PC-3 (cell line): ENCODE data around the gene SPTAN1. TPM values are rescaled to one million over a fixed set of nuclear protein-coding genes. Genes with fewer than 3 reads are reported as not detected.

Experiments used
- ATAC-seq: fragments of 200-7000 bp; cut with Tn5 transposase; 2 replicates; pipeline ENCODE4 v1.9.1; 2020; ENCODE audit warnings: mild to moderate bottlenecking, moderate library complexity
- BruUV-seq: library from RNA; stranded (reverse); fragments of 400-500 nt; replicated peaks from 2 replicates; lab custom pipeline; 2021; lab: Mats Ljungman, UMichigan
- CTCF ChIA-PET: fragments of 300-600 bp; sonication (Branson Sonifier 250); formaldehyde crosslinking; loops from one replicate; lab custom pipeline; 2022; ENCODE audit warnings: antibody characterized with exemption; lab: Charles Lee
- POLR2A ChIA-PET: fragments of 300-600 bp; sonication (Branson Sonifier 250); formaldehyde crosslinking; loops from one replicate; lab custom pipeline; 2022; ENCODE audit warnings: antibody characterized with exemption; ENCODE audit not compliant: unreplicated experiment; lab: Charles Lee
- DNase-seq: peaks from one replicate; pipeline ENCODE4 v3.0.0-alpha.2; 2015
- H2AFZ ChIP-seq: fragments of 300-600 bp; sonication (generic); 2 replicates; pipeline ENCODE4 v1.6.0; 2016; ENCODE audit warnings: antibody characterized with exemption, low read length
- H3F3A ChIP-seq: fragments of 300-600 bp; sonication (generic); one replicate; pipeline ENCODE4 v1.6.0; 2017; ENCODE audit warnings: antibody characterized with exemption, low read length, control low read depth, mild to moderate bottlenecking; ENCODE audit not compliant: unreplicated experiment
- H3K27ac ChIP-seq: fragments of 300-600 bp; sonication (generic); 2 replicates; pipeline ENCODE4 v1.5.1; 2016; ENCODE audit warnings: mild to moderate bottlenecking, low read length
- H3K27me3 ChIP-seq: fragments of 300-600 bp; sonication (generic); 2 replicates; pipeline ENCODE4 v1.6.1; 2016; ENCODE audit warnings: low read length, mixed read lengths
- H3K36me3 ChIP-seq: fragments of 300-600 bp; sonication (generic); 2 replicates; pipeline ENCODE4 v1.6.1; 2016; ENCODE audit warnings: low read depth, mixed run types, low read length, mixed read lengths
- H3K4me1 ChIP-seq: fragments of 300-600 bp; sonication (generic); 2 replicates; pipeline ENCODE4 v1.5.1; 2016; ENCODE audit warnings: low read length; ENCODE audit not compliant: insufficient read depth
- H3K4me2 ChIP-seq: fragments of 300-600 bp; sonication (generic); 2 replicates; pipeline ENCODE4 v1.6.0; 2016; ENCODE audit warnings: low read length
- H3K4me3 ChIP-seq: fragments of 300-600 bp; sonication (generic); 2 replicates; pipeline ENCODE4 v1.5.1; 2016; ENCODE audit warnings: mild to moderate bottlenecking, low read length, mixed read lengths
- H3K79me2 ChIP-seq: fragments of 300-600 bp; sonication (generic); 2 replicates; pipeline ENCODE4 v1.6.1; 2017; ENCODE audit warnings: low read length, mixed read lengths
- H3K9ac ChIP-seq: fragments of 300-600 bp; sonication (generic); 2 replicates; pipeline ENCODE4 v1.6.0; 2016; ENCODE audit warnings: mild to moderate bottlenecking, low read length
- H3K9me2 ChIP-seq: fragments of 300-600 bp; sonication (generic); replicated peaks from 2 replicates; pipeline ENCODE4 v1.6.1; 2016; ENCODE audit warnings: mixed run types, low read length, mixed read lengths
- H3K9me3 ChIP-seq: fragments of 300-600 bp; sonication (generic); 2 replicates; pipeline ENCODE4 v1.6.1; 2016; ENCODE audit warnings: low read length, mixed read lengths
- H4K20me1 ChIP-seq: fragments of 300-600 bp; sonication (generic); 2 replicates; pipeline ENCODE4 v1.6.1; 2016; ENCODE audit warnings: low read length, mixed read lengths
- EZH2 ChIP-seq: fragments of 300-600 bp; sonication (generic); IDR thresholded peaks from one replicate; pipeline ENCODE4 v1.6.1; 2017; ENCODE audit warnings: antibody characterized with exemption, mild to moderate bottlenecking, low read length; ENCODE audit not compliant: unreplicated experiment
- EZH2phosphoT487 ChIP-seq: fragments of 300-600 bp; sonication (generic); IDR thresholded peaks from 2 replicates; pipeline ENCODE4 v1.6.1; 2018; ENCODE audit warnings: mild to moderate bottlenecking, antibody characterized with exemption, low read length, borderline replicate concordance
- intact Hi-C: fragments of 100-400 bp; cut with micrococcal nuclease; formaldehyde crosslinking; loops from 2 replicates; pipeline ENCODE4 v1.9.0; 2023
- total RNA-seq: library from RNA; depleted of rRNA; stranded (reverse); fragments of >200 nt; gene quantifications from 2 replicates; pipeline ENCODE4 v1.2.3, GENCODE V29; 2014
- TF ChIP-seq, protein P1 (sequence below): fragments of 300-600 bp; sonication (generic); conservative IDR thresholded peaks from 2 replicates; pipeline ENCODE4 v1.5.1; 2017; ENCODE audit warnings: antibody characterized with exemption, low read depth, mild to moderate bottlenecking, low read length

Gene SPTAN1
- total RNA-seq, 1 experiment from 2014 or later: 221 TPM

- peak; percentile 16 for ATAC-seq
- H3F3A ChIP-seq: peaks cover 7% of the 10 kb centered on the region
- ChIA-PET POLR2A (interaction anchor here (0.7 kb wide), 1 partner anchor 1844 kb away, joined by 3 read pairs; no protein-coding TSS in a partner anchor), CTCF (interaction anchor here (0.7 kb wide), 1 partner anchor 674 kb away, joined by 3 read pairs; no protein-coding TSS in a partner anchor)
- no peaks in the 10 kb centered on the region for H3K27me3 ChIP-seq
- H4K20me1 ChIP-seq: peaks cover 26% of the 10 kb centered on the region
- peaks cover 47% of the 10 kb centered on the region for H3K4me1 ChIP-seq
- no TSS peak for BruUV-seq
- TF ChIP-seq EZH2phosphoT487: no peak
- TF ChIP-seq EZH2: no peak
- TF ChIP-seq, protein P1, sequence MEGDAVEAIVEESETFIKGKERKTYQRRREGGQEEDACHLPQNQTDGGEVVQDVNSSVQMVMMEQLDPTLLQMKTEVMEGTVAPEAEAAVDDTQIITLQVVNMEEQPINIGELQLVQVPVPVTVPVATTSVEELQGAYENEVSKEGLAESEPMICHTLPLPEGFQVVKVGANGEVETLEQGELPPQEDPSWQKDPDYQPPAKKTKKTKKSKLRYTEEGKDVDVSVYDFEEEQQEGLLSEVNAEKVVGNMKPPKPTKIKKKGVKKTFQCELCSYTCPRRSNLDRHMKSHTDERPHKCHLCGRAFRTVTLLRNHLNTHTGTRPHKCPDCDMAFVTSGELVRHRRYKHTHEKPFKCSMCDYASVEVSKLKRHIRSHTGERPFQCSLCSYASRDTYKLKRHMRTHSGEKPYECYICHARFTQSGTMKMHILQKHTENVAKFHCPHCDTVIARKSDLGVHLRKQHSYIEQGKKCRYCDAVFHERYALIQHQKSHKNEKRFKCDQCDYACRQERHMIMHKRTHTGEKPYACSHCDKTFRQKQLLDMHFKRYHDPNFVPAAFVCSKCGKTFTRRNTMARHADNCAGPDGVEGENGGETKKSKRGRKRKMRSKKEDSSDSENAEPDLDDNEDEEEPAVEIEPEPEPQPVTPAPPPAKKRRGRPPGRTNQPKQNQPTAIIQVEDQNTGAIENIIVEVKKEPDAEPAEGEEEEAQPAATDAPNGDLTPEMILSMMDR: no peak
- peaks cover 54% of the 10 kb centered on the region for H3K79me2 ChIP-seq
- H3K4me3 ChIP-seq: peak overlapping the region; percentile 90
- intact Hi-C loops: loop anchor here (10.0 kb wide), 1 partner anchor 48 kb away; the partner anchor contains the start of gene GLE1
- DNase-seq: peak; percentile 14
- H3K9me2 ChIP-seq: no peaks in the 10 kb centered on the region
- no peaks in the 10 kb centered on the region for H3K36me3 ChIP-seq
- H3K27ac ChIP-seq: no peak overlapping the region
- H3K4me2 ChIP-seq: peak overlapping the region; percentile 83
- H3K9me3 ChIP-seq: no peaks in the 10 kb centered on the region
- H2AFZ ChIP-seq: no peak overlapping the region
- H3K9ac ChIP-seq: peak overlapping the region; percentile 79
These were observed 505 bp downstream of the SPTAN1 start for GRCh38 chr9:128552744-128553440.

DNA sequence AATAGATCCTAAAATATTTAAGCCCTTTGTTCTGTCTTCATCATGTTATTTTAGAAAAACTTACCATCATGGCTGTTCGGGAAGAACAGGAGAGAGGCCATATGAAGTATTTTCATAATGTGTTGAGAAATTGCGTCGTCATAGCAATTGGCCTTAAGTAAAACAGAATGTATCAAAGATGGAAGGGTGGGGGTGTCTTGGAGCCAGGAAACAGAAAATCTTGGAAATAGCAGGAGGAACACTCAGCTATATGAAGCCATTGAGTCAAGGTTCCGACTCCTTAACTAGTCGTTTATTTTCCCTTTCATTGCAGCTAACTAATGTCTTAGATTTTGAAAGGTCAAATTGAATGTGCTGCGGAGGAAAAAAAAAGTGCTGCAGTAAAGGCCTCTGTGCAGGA, 1.3 kb downstream of the SPTAN1 start:
- Histone ChIP-seq H3K4me2 (peak overlapping the region; percentile 83), H3K4me1 (peaks cover 56% of the 10 kb centered on the region), H3K79me2 (peaks cover 62% of the 10 kb centered on the region), H3K9me2 (no peaks in the 10 kb centered on the region), H2AFZ (no peak overlapping the region), H3K9me3 (no peaks in the 10 kb centered on the region), H3K36me3 (no peaks in the 10 kb centered on the region), H3F3A (peaks cover 12% of the 10 kb centered on the region), H3K4me3 (peak overlapping the region; percentile 90), H4K20me1 (peaks cover 26% of the 10 kb centered on the region), H3K27ac (no peak overlapping the region), H3K9ac (peak overlapping the region; percentile 79), H3K27me3 (no peaks in the 10 kb centered on the region)
- ChIA-PET CTCF (interaction anchor here (0.7 kb wide), 1 partner anchor 673 kb away, joined by 3 read pairs; no protein-coding TSS in a partner anchor), POLR2A (interaction anchor here (0.6 kb wide), 1 partner anchor 264 kb away, joined by 3 read pairs; no protein-coding TSS in a partner anchor)
- DNase-seq: peak; percentile 25
- BruUV-seq: no TSS peak
- TF ChIP-seq, protein P1: no peak
- TF ChIP-seq EZH2 (no peak), EZH2phosphoT487 (no peak)
- ATAC-seq: no peak
- intact Hi-C loops: loop anchor here (10.0 kb wide), 1 partner anchor 49 kb away; the partner anchor contains the start of gene GLE1
